Loucy (cell line): ENCODE results near the gene NCAM1.

ENCODE experiments used
- CTCF ChIP-seq: fragments of 200-600 bp; sonication (generic); conservative IDR thresholded peaks from 2 replicates; pipeline ENCODE4 v1.5.1; 2014; ENCODE audit warnings: mild to moderate bottlenecking, antibody characterized with exemption, low read length
- EZH2phosphoT487 ChIP-seq: fragments of 200-600 bp; IDR thresholded peaks from 2 replicates; pipeline ENCODE4 v1.6.1; 2018; ENCODE audit warnings: antibody characterized with exemption, mild to moderate bottlenecking, moderate library complexity, borderline replicate concordance

GRCh38 chr11:113272281-113272680 lies 311.1 kb downstream of the NCAM1 start:
- no peak for TF ChIP-seq CTCF
- no peak for TF ChIP-seq EZH2phosphoT487
